Left colon (tissue), 2 donors: ENCODE measurements around the gene SEMA4B. TPM values are rescaled to one million over a fixed set of nuclear protein-coding genes. Genes with fewer than 3 reads are reported as not detected.
"Not testable (repeated sequence)": the region's sequence is repeated elsewhere in the genome, so short reads cannot be mapped to it uniquely, and the experiment has no call there.

ENCODE experiments used
- ATAC-seq: fragments of 200-7000 bp; cut with Tn5 transposase; one replicate; pipeline ENCODE4 v1.9.1; 2020; ENCODE audit warnings: mild to moderate bottlenecking, moderate library complexity
- DNase-seq, 2 donors: peaks; one replicate each; pipeline ENCODE4 v3.0.0-alpha.2; 2020
- intact Hi-C, 2 donors: fragments of 100-400 bp; cut with DNase I in 1 of 2; cut with micrococcal nuclease in 1 of 2; formaldehyde crosslinking; loops; one replicate each; pipeline versions ENCODE4 v1.11.2 to v1.14.0; 2022; cut with DNase I, micrococcal nuclease
- total RNA-seq, 2 donors: library from RNA; stranded (reverse); fragmentation: NEBNext Ultra II Directional; extraction: Animal tissue kit (Norgen Biotek cat#: 25700); gene quantifications; one replicate each; pipeline ENCODE4 v1.2.1, GENCODE V29; 2021
- donor health status: DM: no; HTN: no; CAD: no.
- donor health status: DM: yes; HTN: yes; CAD: no.

SEMA4B gene
- total RNA-seq, 2 donors from 2014 or later: 97.2 to 165 TPM

DNA sequence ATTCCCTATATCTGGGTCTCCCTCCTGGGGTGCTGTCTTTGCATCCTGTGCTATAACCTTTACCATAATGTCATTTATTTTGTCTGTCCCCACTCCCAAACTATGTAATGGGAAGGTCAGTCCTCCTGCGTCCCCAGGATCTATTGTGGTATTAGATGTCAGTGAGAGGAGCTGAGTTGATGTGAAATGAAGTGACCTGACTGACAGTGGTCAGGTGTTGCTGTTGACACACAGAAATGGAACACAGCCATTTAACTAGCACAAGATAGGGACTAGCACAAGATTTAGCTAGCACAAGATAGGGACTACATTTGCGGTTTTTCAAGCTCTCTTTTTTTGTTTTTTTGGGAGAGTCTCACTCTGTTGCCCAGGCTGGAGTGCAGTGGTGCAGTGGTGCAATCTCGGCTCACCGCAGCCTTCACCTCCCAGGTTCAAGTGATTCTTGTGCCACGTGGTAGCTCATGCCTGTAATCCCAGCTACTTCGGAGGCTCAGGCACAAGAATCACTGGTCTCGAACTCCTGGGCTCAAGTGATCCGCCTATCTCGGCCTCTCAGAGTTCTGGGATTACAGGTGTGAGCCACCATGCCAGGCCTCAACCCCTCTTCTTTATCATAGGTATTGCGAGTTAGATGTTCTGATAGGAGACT, 69.5 kb downstream of the SEMA4B start:
- no peak for DNase-seq
- intact Hi-C loops: no loop called here

GRCh38 chr15:90271459-90272166, 70.5 kb downstream of the SEMA4B start:
- ATAC-seq (no peak), DNase-seq (no peak)
- intact Hi-C loops: no loop called here

More for the DNA sequence above, 69.5 kb downstream of the SEMA4B start:
- ATAC-seq: no peak

DNA sequence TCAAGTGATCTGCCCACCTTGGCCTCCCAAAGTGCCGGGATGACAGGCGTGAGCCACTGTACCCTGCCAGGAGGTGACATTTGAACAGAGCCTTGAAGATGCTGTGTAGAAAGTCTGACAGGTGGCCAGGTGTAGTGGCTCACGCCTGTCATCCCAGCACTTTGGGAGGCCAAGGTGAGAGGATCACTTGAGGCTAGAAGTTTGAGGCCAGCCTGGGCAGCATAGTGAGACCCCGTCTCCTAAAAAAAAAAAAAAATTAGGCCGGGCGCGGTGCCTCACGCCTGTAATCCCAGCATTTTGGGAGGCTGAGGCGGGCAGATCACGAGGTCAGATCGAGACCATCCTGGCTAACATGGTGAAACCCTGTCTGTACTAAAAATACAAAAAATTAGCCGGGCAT, 77.3 kb downstream of the SEMA4B start:
- DNase-seq, ATAC-seq, intact Hi-C loops: not testable (repeated sequence)

Other genes with a start within 250 kb of the SEMA4B start
- 10 to 100 TPM; 33.8 to 52.9 TPM for gene ZNF710, start 200.0 kb upstream of the SEMA4B start, total RNA-seq
- 100 to 1,000 TPM; 110 to 185 TPM for gene IDH2, start 98.9 kb upstream of the SEMA4B start, total RNA-seq
- gene CIB1, start 32.6 kb downstream of the SEMA4B start, total RNA-seq: 100 to 1,000 TPM; 235 to 242 TPM
- gene GDPGP1, start 32.9 kb downstream of the SEMA4B start, total RNA-seq: 10 to 100 TPM; 19.6 to 22.3 TPM
- under 1 TPM; 0.47 to 0.58 TPM for gene TTLL13, start 48.2 kb downstream of the SEMA4B start, total RNA-seq
- gene NGRN, start 64.3 kb downstream of the SEMA4B start, total RNA-seq: 10 to 100 TPM; 47.8 to 57.0 TPM
- 10 to 100 TPM; 14.7 to 21.2 TPM for gene ZNF774, start 151.0 kb downstream of the SEMA4B start, total RNA-seq
- 100 to 1,000 TPM; 197 to 223 TPM for gene IQGAP1, start 186.9 kb downstream of the SEMA4B start, total RNA-seq